Endothelial cell of umbilical vein (primary cell): ENCODE data around the gene RPL31.

Experiments
- EZH2 ChIP-seq: IDR thresholded peaks from 2 replicates; pipeline ENCODE4 v1.6.1; 2012; ENCODE audit warnings: borderline replicate concordance, low read depth, mild to moderate bottlenecking, moderate library complexity, low read length, inconsistent platforms; ENCODE audit not compliant: severe bottlenecking
- MYC ChIP-seq: IDR thresholded peaks from one replicate; pipeline ENCODE4 v1.6.1; 2011; ENCODE audit warnings: mild to moderate bottlenecking, low read depth, low read length
- POLR2A ChIP-seq: IDR thresholded peaks from 2 replicates; pipeline ENCODE4 v1.6.1; 2012; ENCODE audit warnings: low read depth, mild to moderate bottlenecking, control low read depth, low read length
- POLR2AphosphoS5 ChIP-seq: IDR thresholded peaks from 2 replicates; pipeline ENCODE4 v1.6.1; 2012; ENCODE audit warnings: low read depth, mild to moderate bottlenecking, control low read depth, low read length, moderate library complexity; ENCODE audit not compliant: insufficient read depth
- TF ChIP-seq, protein P1 (sequence below), 2 donors: IDR thresholded peaks; 1 replicate in 1 of 2; 2 replicates in 1 of 2; pipeline ENCODE4 v1.5.1; 2011; ENCODE audit warnings: low read length in 2 of 2, mild to moderate bottlenecking in 2 of 2, moderate library complexity in 2 of 2, control low read depth in 1 of 2, inconsistent platforms in 1 of 2, low read depth in 1 of 2; ENCODE audit not compliant: insufficient read depth in 1 of 2; ENCODE audit errors: extremely low read depth in 1 of 2
- TF ChIP-seq, protein P2 (sequence below): IDR thresholded peaks from 2 replicates; pipeline ENCODE4 v1.6.1; 2011; ENCODE audit not compliant: insufficient read depth, insufficient read length

DNA sequence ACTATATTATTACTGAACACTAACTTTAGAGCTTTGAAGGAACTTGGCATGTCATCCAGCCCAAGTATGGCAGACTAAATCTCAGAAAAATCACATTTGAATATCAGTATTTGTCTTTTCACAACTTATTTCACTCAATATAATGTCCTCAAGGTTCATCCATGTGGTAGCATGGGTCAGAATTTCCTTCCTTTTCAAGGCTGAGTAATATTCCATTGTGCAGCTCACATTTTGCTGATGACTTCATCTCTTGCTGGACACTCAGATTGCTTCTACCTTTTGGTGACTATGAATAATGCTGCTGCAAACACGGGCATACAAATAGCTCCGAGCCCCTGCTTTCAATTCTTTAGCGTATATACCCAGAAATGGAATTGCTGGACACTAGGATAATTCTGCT lies 46.7 kb downstream of the RPL31 start:
- TF ChIP-seq, protein P1, sequence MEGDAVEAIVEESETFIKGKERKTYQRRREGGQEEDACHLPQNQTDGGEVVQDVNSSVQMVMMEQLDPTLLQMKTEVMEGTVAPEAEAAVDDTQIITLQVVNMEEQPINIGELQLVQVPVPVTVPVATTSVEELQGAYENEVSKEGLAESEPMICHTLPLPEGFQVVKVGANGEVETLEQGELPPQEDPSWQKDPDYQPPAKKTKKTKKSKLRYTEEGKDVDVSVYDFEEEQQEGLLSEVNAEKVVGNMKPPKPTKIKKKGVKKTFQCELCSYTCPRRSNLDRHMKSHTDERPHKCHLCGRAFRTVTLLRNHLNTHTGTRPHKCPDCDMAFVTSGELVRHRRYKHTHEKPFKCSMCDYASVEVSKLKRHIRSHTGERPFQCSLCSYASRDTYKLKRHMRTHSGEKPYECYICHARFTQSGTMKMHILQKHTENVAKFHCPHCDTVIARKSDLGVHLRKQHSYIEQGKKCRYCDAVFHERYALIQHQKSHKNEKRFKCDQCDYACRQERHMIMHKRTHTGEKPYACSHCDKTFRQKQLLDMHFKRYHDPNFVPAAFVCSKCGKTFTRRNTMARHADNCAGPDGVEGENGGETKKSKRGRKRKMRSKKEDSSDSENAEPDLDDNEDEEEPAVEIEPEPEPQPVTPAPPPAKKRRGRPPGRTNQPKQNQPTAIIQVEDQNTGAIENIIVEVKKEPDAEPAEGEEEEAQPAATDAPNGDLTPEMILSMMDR (IDR thresholded peaks at IDR 0.05; ENCODE audit: extremely low read depth in 1 of 2, insufficient read depth in 1 of 2, low read depth in 1 of 2, low read length in 2 of 2) = no peak
- TF ChIP-seq POLR2A = no peak
- no peak for TF ChIP-seq EZH2
- TF ChIP-seq, protein P2, sequence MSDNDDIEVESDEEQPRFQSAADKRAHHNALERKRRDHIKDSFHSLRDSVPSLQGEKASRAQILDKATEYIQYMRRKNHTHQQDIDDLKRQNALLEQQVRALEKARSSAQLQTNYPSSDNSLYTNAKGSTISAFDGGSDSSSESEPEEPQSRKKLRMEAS = no peak
- TF ChIP-seq POLR2AphosphoS5 = no peak
- no peak for TF ChIP-seq MYC
